PC-9 (cell line): ENCODE measurements around the gene DYDC1. TPM values are rescaled to one million over a fixed set of nuclear protein-coding genes. Genes with fewer than 3 reads are reported as not detected.

Experiments
- BruUV-seq: library from RNA; stranded (reverse); fragments of 400-500 nt; replicated peaks from 2 replicates; lab custom pipeline; 2021; lab: Mats Ljungman, UMichigan
- CTCF ChIA-PET: fragments of 300-600 bp; sonication (Branson Sonifier 250); formaldehyde crosslinking; loops from one replicate; lab custom pipeline; 2022; ENCODE audit warnings: antibody characterized with exemption; lab: Charles Lee
- POLR2A ChIA-PET: fragments of 300-600 bp; sonication (Branson Sonifier 250); formaldehyde crosslinking; loops from one replicate; lab custom pipeline; 2022; ENCODE audit warnings: antibody characterized with exemption; ENCODE audit not compliant: unreplicated experiment; lab: Charles Lee
- DNase-seq, 2 experiments: peaks; one replicate each; pipeline versions ENCODE4 v3.0.0 to v3.0.0-alpha.2; 2015 to 2022; ENCODE audit warnings: mixed read lengths in 1 of 2
- H2AFZ ChIP-seq: fragments of 200-600 bp; sonication (generic); 2 replicates; pipeline ENCODE4 v1.8.1; 2017; ENCODE audit warnings: antibody characterized with exemption
- H3F3A ChIP-seq: fragments of 200-600 bp; sonication (generic); 2 replicates; pipeline ENCODE4 v1.8.1; 2017; ENCODE audit warnings: antibody characterized with exemption, mild to moderate bottlenecking, low read depth; ENCODE audit not compliant: insufficient read depth
- H3K27ac ChIP-seq: fragments of 200-600 bp; sonication (generic); 2 replicates; pipeline ENCODE4 v1.6.1; 2016; ENCODE audit warnings: mixed run types
- H3K27me3 ChIP-seq: fragments of 200-600 bp; sonication (generic); 2 replicates; pipeline ENCODE4 v1.6.1; 2016; ENCODE audit warnings: low read depth, mixed run types; ENCODE audit not compliant: insufficient read depth
- H3K36me3 ChIP-seq: fragments of 200-600 bp; sonication (generic); 2 replicates; pipeline ENCODE4 v1.6.1; 2016; ENCODE audit warnings: low read depth, mixed run types
- H3K4me1 ChIP-seq: fragments of 200-600 bp; sonication (generic); replicated peaks from 2 replicates; pipeline ENCODE4 v1.6.1; 2016; ENCODE audit warnings: mixed run types; ENCODE audit not compliant: insufficient read depth
- H3K4me2 ChIP-seq: fragments of 200-600 bp; sonication (generic); 2 replicates; pipeline ENCODE4 v1.6.1; 2017; ENCODE audit warnings: mixed run types
- H3K4me3 ChIP-seq: fragments of 200-600 bp; sonication (generic); 2 replicates; pipeline ENCODE4 v1.6.1; 2016; ENCODE audit warnings: mixed run types
- H3K79me2 ChIP-seq: fragments of 200-600 bp; sonication (generic); 2 replicates; pipeline ENCODE4 v1.6.1; 2017; ENCODE audit warnings: low read depth, mixed run types
- H3K9me2 ChIP-seq: fragments of 200-600 bp; sonication (generic); 2 replicates; pipeline ENCODE4 v1.8.1; 2017; ENCODE audit warnings: mild to moderate bottlenecking; ENCODE audit not compliant: insufficient read depth
- H3K9me3 ChIP-seq: fragments of 200-600 bp; sonication (generic); 2 replicates; pipeline ENCODE4 v1.8.1; 2016; ENCODE audit warnings: low read depth; ENCODE audit not compliant: insufficient read depth
- H4K20me1 ChIP-seq: fragments of 200-600 bp; sonication (generic); 2 replicates; pipeline ENCODE4 v1.8.1; 2017; ENCODE audit not compliant: insufficient read depth
- EZH2 ChIP-seq: fragments of 200-600 bp; sonication (generic); IDR thresholded peaks from 2 replicates; pipeline ENCODE4 v1.8.0; 2017; ENCODE audit warnings: antibody characterized with exemption, low read depth
- intact Hi-C: fragments of 100-400 bp; cut with micrococcal nuclease; formaldehyde crosslinking; loops from one replicate; pipeline ENCODE4 v1.10.0; 2022; ENCODE audit not compliant: unreplicated experiment
- total RNA-seq: library from RNA; stranded (reverse); gene quantifications from 2 replicates; pipeline ENCODE4 v1.2.3, GENCODE V29; 2021
- TF ChIP-seq, protein P1 (sequence below): fragments of 200-600 bp; sonication (generic); conservative IDR thresholded peaks from 2 replicates; pipeline ENCODE4 v1.6.1; 2017; ENCODE audit warnings: mixed run types, antibody characterized with exemption, mild to moderate bottlenecking, moderate library complexity

DYDC1 gene
- total RNA-seq, 1 experiment from 2014 or later: not detected

DNA sequence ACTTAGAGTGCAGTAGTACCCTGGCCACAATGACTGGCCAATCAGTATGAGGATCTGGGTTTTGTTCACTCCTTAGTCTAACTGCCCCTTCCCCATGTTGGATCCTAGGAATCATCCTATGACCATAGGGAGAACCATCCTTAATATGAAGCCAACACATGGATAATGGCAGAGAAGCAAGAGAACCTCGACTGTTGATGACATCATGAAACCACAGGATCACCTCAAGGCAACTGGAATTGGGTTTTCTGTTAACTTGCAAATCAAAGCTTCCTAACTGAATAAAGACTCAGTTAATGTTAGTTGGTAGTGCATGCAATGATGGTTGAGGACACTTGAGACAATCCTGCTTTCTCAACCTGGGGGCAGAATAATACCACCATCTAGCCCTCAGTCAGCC, 48.5 kb upstream of the DYDC1 start:
- no peaks in the 10 kb centered on the region for H3K27me3 ChIP-seq
- peaks cover 20% of the 10 kb centered on the region; the same call in 1 of the 2 replicates for H3F3A ChIP-seq
- intact Hi-C loops: no loop called here
- H3K4me2 ChIP-seq: no peak overlapping the region
- H3K79me2 ChIP-seq: peaks cover 12% of the 10 kb centered on the region
- H4K20me1 ChIP-seq: no peaks in the 10 kb centered on the region; the same call in 1 of the 2 replicates
- BruUV-seq: no TSS peak
- no peak for DNase-seq
- no peak overlapping the region for H3K4me3 ChIP-seq
- no peaks in the 10 kb centered on the region for H3K36me3 ChIP-seq
- CTCF ChIA-PET: interaction anchor here (0.7 kb wide), 1 partner anchor 59 kb away, joined by 3 read pairs; no protein-coding TSS in a partner anchor
- H2AFZ ChIP-seq: no peak overlapping the region
- H3K9me3 ChIP-seq: no peaks in the 10 kb centered on the region
- H3K9me2 ChIP-seq: no peaks in the 10 kb centered on the region
- TF ChIP-seq, protein P1, sequence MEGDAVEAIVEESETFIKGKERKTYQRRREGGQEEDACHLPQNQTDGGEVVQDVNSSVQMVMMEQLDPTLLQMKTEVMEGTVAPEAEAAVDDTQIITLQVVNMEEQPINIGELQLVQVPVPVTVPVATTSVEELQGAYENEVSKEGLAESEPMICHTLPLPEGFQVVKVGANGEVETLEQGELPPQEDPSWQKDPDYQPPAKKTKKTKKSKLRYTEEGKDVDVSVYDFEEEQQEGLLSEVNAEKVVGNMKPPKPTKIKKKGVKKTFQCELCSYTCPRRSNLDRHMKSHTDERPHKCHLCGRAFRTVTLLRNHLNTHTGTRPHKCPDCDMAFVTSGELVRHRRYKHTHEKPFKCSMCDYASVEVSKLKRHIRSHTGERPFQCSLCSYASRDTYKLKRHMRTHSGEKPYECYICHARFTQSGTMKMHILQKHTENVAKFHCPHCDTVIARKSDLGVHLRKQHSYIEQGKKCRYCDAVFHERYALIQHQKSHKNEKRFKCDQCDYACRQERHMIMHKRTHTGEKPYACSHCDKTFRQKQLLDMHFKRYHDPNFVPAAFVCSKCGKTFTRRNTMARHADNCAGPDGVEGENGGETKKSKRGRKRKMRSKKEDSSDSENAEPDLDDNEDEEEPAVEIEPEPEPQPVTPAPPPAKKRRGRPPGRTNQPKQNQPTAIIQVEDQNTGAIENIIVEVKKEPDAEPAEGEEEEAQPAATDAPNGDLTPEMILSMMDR: no peak
- no peak for TF ChIP-seq EZH2
- no peak overlapping the region for H3K27ac ChIP-seq
- peaks cover 22% of the 10 kb centered on the region for H3K4me1 ChIP-seq
- POLR2A ChIA-PET: no interaction called here

DNA sequence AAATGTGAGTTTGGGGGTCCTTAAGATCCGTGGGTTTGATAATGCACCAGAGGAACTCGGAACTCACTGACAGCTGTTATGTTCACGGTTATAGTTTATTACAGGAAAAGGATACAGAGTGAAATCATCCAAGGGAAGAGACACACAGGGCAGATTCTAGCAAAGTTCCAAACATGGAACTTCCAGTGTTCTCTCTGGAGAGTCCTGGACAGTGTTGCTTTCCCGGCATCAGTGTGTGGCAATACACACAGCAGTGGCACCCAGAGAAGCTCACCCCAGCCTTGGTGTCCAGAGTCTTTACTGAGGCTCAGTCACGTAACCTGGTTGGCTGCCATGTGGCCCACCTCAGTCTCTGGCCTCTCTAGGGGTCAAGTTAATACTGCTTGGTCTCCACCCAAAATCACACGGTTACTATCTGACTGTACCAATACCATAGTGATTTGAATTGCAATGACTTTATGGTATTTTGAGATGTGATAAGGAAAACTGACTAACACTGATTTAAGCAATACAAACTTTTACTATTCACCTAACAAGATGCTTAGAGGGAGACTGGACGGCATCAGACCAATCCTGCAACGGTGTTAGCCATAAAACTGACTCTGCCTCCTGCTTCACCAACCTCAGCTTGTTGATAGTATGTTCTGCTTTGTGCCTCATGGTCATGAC, 43.7 kb upstream of the DYDC1 start:
- Histone ChIP-seq H3K27me3 (no peaks in the 10 kb centered on the region), H3K4me1 (peaks cover 10% of the 10 kb centered on the region), H3F3A (no peaks in the 10 kb centered on the region), H3K9me2 (no peaks in the 10 kb centered on the region), H3K9me3 (no peaks in the 10 kb centered on the region), H3K36me3 (no peaks in the 10 kb centered on the region), H2AFZ (no peak overlapping the region), H3K4me2 (no peak overlapping the region), H3K79me2 (no peaks in the 10 kb centered on the region), H4K20me1 (no peaks in the 10 kb centered on the region), H3K27ac (no peak overlapping the region), H3K4me3 (no peak overlapping the region)
- intact Hi-C loops: no loop called here
- TF ChIP-seq, protein P1: no peak
- no peak for TF ChIP-seq EZH2
- POLR2A ChIA-PET: no interaction called here
- DNase-seq: no peak
- no TSS peak for BruUV-seq
- CTCF ChIA-PET: no interaction called here

DNA sequence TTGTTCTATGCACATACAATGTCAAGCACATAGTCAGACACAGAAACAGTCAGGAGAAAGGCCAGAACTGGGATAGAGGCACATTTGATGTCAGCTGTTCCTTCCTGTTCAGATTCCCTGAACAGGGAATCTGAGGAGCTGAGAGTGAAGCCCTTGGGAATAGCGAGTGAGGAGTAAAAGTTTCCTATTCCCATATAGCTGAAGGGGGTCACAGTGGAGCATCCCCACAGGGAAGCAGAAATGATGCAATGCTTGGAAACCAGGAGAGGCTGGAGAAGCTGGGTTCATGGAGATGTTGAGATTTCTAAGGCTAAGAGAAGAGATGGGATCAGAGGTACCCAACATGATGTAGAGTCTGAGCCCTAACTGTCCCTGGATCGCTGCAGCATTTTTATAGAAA, 40.5 kb upstream of the DYDC1 start:
- no TSS peak for BruUV-seq
- no peaks in the 10 kb centered on the region for H3K27me3 ChIP-seq
- no peaks in the 10 kb centered on the region for H3K36me3 ChIP-seq
- no peak for TF ChIP-seq EZH2
- TF ChIP-seq, protein P1: no peak
- no peaks in the 10 kb centered on the region for H3F3A ChIP-seq
- CTCF ChIA-PET: no interaction called here
- no peaks in the 10 kb centered on the region for H4K20me1 ChIP-seq
- intact Hi-C loops: no loop called here
- H3K9me3 ChIP-seq: no peaks in the 10 kb centered on the region
- no peaks in the 10 kb centered on the region for H3K9me2 ChIP-seq
- DNase-seq: no peak
- H3K4me2 ChIP-seq: no peak overlapping the region
- H3K27ac ChIP-seq: no peak overlapping the region
- H3K4me1 ChIP-seq: peaks cover 10% of the 10 kb centered on the region
- H2AFZ ChIP-seq: no peak overlapping the region
- no peak overlapping the region for H3K4me3 ChIP-seq
- POLR2A ChIA-PET: interaction anchor here (0.6 kb wide), 1 partner anchor 41 kb away, joined by 4 read pairs; no protein-coding TSS in a partner anchor
- no peaks in the 10 kb centered on the region for H3K79me2 ChIP-seq
